Osteoblast (primary cell): ENCODE results near the gene NRF1. TPM values are rescaled to one million over a fixed set of nuclear protein-coding genes. Genes with fewer than 3 reads are reported as not detected.

Experiments used
- DNase-seq: peaks from one replicate; pipeline ENCODE4 v3.0.0; 2011; ENCODE audit warnings: low spot score, mixed read lengths; ENCODE audit not compliant: insufficient read length; ENCODE audit errors: missing footprints
- H2AFZ ChIP-seq: 2 replicates; pipeline ENCODE4 v1.6.0; 2011; ENCODE audit warnings: mild to moderate bottlenecking, low read length
- H3K27ac ChIP-seq: 2 replicates; pipeline ENCODE4 v1.5.1; 2011; ENCODE audit warnings: mild to moderate bottlenecking, low read depth, low read length, moderate library complexity
- H3K27me3 ChIP-seq: 2 replicates; pipeline ENCODE4 v1.6.0; 2012; ENCODE audit warnings: mild to moderate bottlenecking, control low read depth, inconsistent platforms, low read length, moderate library complexity; ENCODE audit not compliant: insufficient read depth
- H3K36me3 ChIP-seq: 2 replicates; pipeline ENCODE4 v1.5.1; 2011; ENCODE audit warnings: mild to moderate bottlenecking, low read length, control low read depth, moderate library complexity; ENCODE audit not compliant: insufficient read depth
- H3K4me1 ChIP-seq: 2 replicates; pipeline ENCODE4 v1.5.1; 2011; ENCODE audit warnings: mild to moderate bottlenecking, low read length, control low read depth, moderate library complexity; ENCODE audit not compliant: insufficient read depth
- H3K4me2 ChIP-seq: 2 replicates; pipeline ENCODE4 v1.6.0; 2011; ENCODE audit warnings: mild to moderate bottlenecking, low read length; ENCODE audit not compliant: insufficient read depth
- H3K4me3 ChIP-seq: fragments of 200-600 bp; sonication (generic); 3 replicates; pipeline ENCODE4 v1.5.1; 2012; ENCODE audit warnings: mild to moderate bottlenecking, low read length, inconsistent platforms; ENCODE audit not compliant: insufficient read depth
- H3K79me2 ChIP-seq: 2 replicates; pipeline ENCODE4 v1.6.0; 2012; ENCODE audit warnings: mild to moderate bottlenecking, low read length, control low read depth, inconsistent platforms; ENCODE audit not compliant: insufficient read depth
- H3K9me3 ChIP-seq: 2 replicates; pipeline ENCODE4 v1.5.1; 2011; ENCODE audit warnings: low read depth, low read length, control low read depth
- H4K20me1 ChIP-seq: 2 replicates; pipeline ENCODE4 v1.6.0; 2012; ENCODE audit warnings: mild to moderate bottlenecking, low read length, control low read depth; ENCODE audit not compliant: insufficient read depth
- CTCF ChIP-seq: IDR thresholded peaks from 2 replicates; pipeline ENCODE4 v1.5.1; 2011; ENCODE audit warnings: mild to moderate bottlenecking, low read depth, low read length, moderate library complexity; ENCODE audit errors: extremely low read depth
- total RNA-seq: library from RNA; depleted of rRNA; stranded (reverse); fragments of >200 nt; gene quantifications from 2 replicates; pipeline ENCODE4 v1.2.3, GENCODE V29; 2012

NRF1 gene
- total RNA-seq, 1 donor: 14.8 TPM

- Histone ChIP-seq H3K27me3 (no peaks in the 10 kb centered on the region), H3K9me3 (no peaks in the 10 kb centered on the region), H3K27ac (no peak overlapping the region), H3K79me2 (no peaks in the 10 kb centered on the region), H3K4me3 (no peak overlapping the region), H3K36me3 (peaks cover 9% of the 10 kb centered on the region), H3K4me2 (no peak overlapping the region), H2AFZ (no peak overlapping the region), H4K20me1 (no peaks in the 10 kb centered on the region), H3K4me1 (peaks cover 4% of the 10 kb centered on the region)
- no peak for TF ChIP-seq CTCF
- no peak for DNase-seq
Observed at GRCh38 chr7:129739427-129739826, 127.9 kb downstream of the NRF1 start.

GRCh38 chr7:129740574-129741410 is 129.3 kb downstream of the NRF1 start:
- no peak overlapping the region for H3K4me2 ChIP-seq
- no peaks in the 10 kb centered on the region for H3K27me3 ChIP-seq
- H3K4me3 ChIP-seq: no peak overlapping the region
- TF ChIP-seq CTCF: no peak
- H3K79me2 ChIP-seq: no peaks in the 10 kb centered on the region
- H3K36me3 ChIP-seq: peaks cover 9% of the 10 kb centered on the region
- no peak overlapping the region for H3K27ac ChIP-seq
- H3K4me1 ChIP-seq: peaks cover 4% of the 10 kb centered on the region
- H2AFZ ChIP-seq: no peak overlapping the region
- no peak for DNase-seq
- H4K20me1 ChIP-seq: no peaks in the 10 kb centered on the region
- no peaks in the 10 kb centered on the region for H3K9me3 ChIP-seq

GRCh38 chr7:129741743-129742213 is 130.3 kb downstream of the NRF1 start:
- Histone ChIP-seq H2AFZ (no peak overlapping the region), H3K36me3 (peaks cover 9% of the 10 kb centered on the region), H3K4me3 (no peak overlapping the region), H3K27me3 (no peaks in the 10 kb centered on the region), H3K79me2 (no peaks in the 10 kb centered on the region), H3K27ac (no peak overlapping the region), H4K20me1 (no peaks in the 10 kb centered on the region), H3K9me3 (no peaks in the 10 kb centered on the region), H3K4me1 (peaks cover 4% of the 10 kb centered on the region), H3K4me2 (no peak overlapping the region)
- no peak for TF ChIP-seq CTCF
- no peak for DNase-seq

DNA sequence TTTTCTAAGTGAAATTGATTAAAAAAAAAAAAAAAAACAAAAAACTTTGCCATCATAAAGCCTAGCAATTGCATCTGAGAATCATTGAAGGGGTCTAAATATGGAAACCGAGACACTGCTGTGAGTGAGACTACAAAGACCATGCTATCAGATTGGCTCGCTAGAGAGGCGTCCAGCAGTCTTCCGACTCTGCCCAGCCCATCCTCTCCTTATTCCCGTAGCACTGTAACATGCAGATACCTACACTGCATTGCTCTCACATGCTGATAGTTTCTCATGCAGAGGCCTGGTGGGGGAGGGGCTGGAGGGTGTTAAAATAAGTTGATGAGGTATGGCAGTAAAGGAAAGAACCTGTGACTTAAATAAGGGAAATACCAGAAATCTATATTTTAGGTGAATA is 130.7 kb downstream of the NRF1 start:
- no peak for TF ChIP-seq CTCF
- Histone ChIP-seq H4K20me1 (no peaks in the 10 kb centered on the region), H3K9me3 (no peaks in the 10 kb centered on the region), H3K79me2 (no peaks in the 10 kb centered on the region), H3K36me3 (peaks cover 9% of the 10 kb centered on the region), H3K27me3 (no peaks in the 10 kb centered on the region), H3K27ac (no peak overlapping the region), H3K4me2 (no peak overlapping the region), H3K4me3 (no peak overlapping the region), H2AFZ (no peak overlapping the region), H3K4me1 (peaks cover 4% of the 10 kb centered on the region)
- DNase-seq: no peak
